ENCODE measurements around the gene CLPTM1L.

GRCh38 chr5:1380910-1381309 lies 36.0 kb upstream of the CLPTM1L start:
- TF ChIP-seq CTCF (IDR thresholded peaks at IDR 0.05): no peak
- no peak for TF ChIP-seq ZFX (IDR thresholded peaks at IDR 0.05; ENCODE audit: borderline replicate concordance)
